ENCODE measurements around the gene PRSS56. TPM values are rescaled to one million over a fixed set of nuclear protein-coding genes. Genes with fewer than 3 reads are reported as not detected.

The PRSS56 gene
- total RNA-seq, 1 donor from 2014 or later: not detected

DNA sequence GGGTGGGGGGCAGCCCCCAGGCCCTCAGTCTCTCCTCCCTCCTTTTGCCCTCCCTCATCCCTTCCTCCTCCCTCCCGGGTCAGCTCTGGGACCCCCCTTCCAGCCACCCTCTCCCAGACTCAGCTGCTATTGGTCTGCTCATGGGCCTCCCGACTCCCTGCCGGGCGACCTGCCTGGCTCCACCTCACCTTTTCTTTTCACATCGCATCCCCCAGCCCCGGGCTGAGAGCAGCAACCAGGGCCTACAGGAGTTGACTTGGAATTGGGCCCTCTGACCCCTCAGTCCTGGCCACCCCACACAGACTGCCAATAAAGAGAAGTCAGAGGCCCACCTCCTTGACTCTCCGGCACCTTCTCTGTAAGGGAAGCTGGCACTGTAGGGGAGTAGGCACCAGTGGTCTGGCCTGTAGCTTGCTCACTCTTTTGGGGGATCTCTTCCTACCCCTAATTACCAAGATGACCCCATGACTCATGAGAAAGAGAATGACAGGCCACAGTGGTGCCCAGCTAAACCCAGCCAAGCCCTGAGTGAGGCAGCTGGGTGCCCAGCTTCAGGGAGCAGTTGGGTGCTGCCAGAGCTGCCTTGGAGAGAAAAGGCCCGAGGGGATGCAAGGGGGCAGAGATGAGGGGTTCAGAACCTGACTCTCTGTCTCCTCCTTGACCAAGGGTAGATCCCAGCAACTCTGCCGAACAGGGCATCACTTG is 30.5 kb upstream of the PRSS56 start:
- Histone ChIP-seq H3K4me1 (no peaks in the 10 kb centered on the region), H3K27ac (no peak overlapping the region), H3K4me3 (no peak overlapping the region), H3K9me3 (no peaks in the 10 kb centered on the region), H3K27me3 (no peaks in the 10 kb centered on the region), H3K36me3 (no peaks in the 10 kb centered on the region)
- DNase-seq (ENCODE audit: low spot score in 2 of 2): no peak
- intact Hi-C loops (cut with DNase I): no loop called here
- TF ChIP-seq CTCF (IDR thresholded peaks at IDR 0.05): no peak

DNA sequence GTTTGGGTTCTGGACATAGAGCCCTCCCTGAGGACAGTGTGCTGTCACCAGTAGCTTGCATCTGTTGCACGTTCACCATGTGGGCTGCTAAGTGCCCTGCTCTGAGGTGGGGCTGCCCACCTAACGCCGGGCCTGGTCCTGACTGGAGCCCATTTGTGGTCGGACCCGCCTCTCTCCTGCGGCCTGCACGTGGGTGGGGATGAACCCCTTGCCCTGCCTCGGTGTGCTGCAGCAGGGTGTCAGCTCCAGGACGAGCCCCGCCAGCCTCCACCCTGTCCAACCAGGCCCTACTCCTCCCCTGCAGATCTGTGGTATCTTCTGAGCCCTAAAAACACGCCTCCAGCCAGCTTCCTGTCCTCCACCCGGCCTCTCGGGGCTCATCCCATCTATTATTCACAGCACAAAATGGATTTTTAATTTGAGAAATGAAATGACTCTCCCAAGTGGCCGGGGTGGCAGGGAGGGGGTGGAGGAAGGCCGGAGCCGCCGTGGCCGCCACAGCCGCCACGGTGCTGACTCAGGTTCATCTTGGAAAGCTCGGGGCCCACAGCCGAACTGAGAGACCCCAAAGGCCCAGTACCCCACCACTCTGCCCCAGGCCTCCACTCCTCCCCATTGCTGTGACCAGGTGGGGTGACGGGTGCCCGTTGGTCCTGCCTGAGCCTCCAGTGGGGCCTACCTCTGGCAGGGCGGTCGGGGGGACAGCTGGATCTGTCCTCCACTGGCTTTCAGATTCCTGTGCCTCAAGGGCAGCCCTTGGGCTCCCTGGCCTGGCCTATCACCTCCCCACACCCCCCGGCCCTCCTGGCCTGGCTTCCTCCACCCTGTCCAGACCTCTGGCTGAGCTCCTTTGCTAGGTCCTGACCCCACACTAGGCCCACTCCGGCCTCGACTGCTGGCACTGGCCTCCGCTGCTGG is 29.7 kb upstream of the PRSS56 start:
- H3K9me3 ChIP-seq: no peaks in the 10 kb centered on the region
- no peak for DNase-seq (ENCODE audit: low spot score in 2 of 2)
- intact Hi-C loops (cut with DNase I): no loop called here
- TF ChIP-seq CTCF (IDR thresholded peaks at IDR 0.05): no peak
- no peak overlapping the region for H3K27ac ChIP-seq
- H3K4me3 ChIP-seq: no peak overlapping the region
- H3K4me1 ChIP-seq: no peaks in the 10 kb centered on the region
- H3K36me3 ChIP-seq: no peaks in the 10 kb centered on the region
- H3K27me3 ChIP-seq: no peaks in the 10 kb centered on the region

GRCh38 chr2:232491139-232491780 is 28.9 kb upstream of the PRSS56 start:
- H3K27me3 ChIP-seq: no peaks in the 10 kb centered on the region
- no peak for TF ChIP-seq CTCF (IDR thresholded peaks at IDR 0.05)
- H3K36me3 ChIP-seq: no peaks in the 10 kb centered on the region
- H3K4me1 ChIP-seq: no peaks in the 10 kb centered on the region
- intact Hi-C loops (cut with DNase I): no loop called here
- H3K9me3 ChIP-seq: no peaks in the 10 kb centered on the region
- no peak overlapping the region for H3K27ac ChIP-seq
- H3K4me3 ChIP-seq: no peak overlapping the region
- DNase-seq (ENCODE audit: low spot score in 2 of 2): no peak

DNA sequence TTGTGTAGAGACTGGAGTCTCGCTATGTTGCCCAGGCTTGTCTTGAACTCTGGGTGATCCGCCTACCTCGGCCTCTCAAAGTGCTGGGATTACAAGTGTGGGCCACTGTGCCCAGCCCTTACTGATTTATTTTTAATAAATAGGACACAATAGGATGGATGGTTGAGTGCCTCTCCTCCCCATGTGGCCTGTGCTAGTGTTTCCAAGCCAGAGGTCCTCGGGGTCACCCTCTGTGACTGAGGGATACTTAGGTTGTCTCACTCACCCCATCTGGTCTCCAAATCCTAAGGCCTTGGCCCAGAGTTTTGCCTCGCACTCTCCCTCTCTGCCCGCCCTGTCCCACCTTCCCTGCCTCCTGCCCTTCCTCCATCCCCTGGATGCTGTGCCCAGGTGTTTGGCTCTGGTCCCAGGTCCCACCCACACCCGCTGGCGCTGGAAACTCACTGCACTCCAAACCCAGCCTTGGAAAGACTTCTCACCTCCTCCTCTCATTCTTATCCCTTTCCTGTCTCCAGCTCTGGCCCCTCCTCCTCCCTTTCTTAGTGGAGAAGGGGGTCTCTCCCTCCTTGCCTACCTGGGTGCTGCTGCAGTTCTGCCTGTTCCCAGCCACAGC is 27.8 kb upstream of the PRSS56 start:
- intact Hi-C loops (cut with DNase I): no loop called here
- no peaks in the 10 kb centered on the region for H3K27me3 ChIP-seq
- no peak for TF ChIP-seq CTCF (IDR thresholded peaks at IDR 0.05)
- H3K9me3 ChIP-seq: no peaks in the 10 kb centered on the region
- DNase-seq (ENCODE audit: low spot score in 2 of 2): no peak
- H3K4me3 ChIP-seq: no peak overlapping the region
- H3K27ac ChIP-seq: no peak overlapping the region
- H3K4me1 ChIP-seq: no peaks in the 10 kb centered on the region
- H3K36me3 ChIP-seq: no peaks in the 10 kb centered on the region

- TF ChIP-seq CTCF (IDR thresholded peaks at IDR 0.05): no peak
- no peak for DNase-seq (ENCODE audit: low spot score in 2 of 2)
- no peaks in the 10 kb centered on the region for H3K4me1 ChIP-seq
- no peak overlapping the region for H3K4me3 ChIP-seq
- intact Hi-C loops (cut with DNase I): no loop called here
- no peaks in the 10 kb centered on the region for H3K27me3 ChIP-seq
- H3K9me3 ChIP-seq: no peaks in the 10 kb centered on the region
- H3K36me3 ChIP-seq: no peaks in the 10 kb centered on the region
- no peak overlapping the region for H3K27ac ChIP-seq
Observed at GRCh38 chr2:232492963-232493700, 27.1 kb upstream of the PRSS56 start.

Measured in ascending aorta (tissue), 2 donors.